ENCODE measurements around the gene ASAP2.

Gene ASAP2

DNA sequence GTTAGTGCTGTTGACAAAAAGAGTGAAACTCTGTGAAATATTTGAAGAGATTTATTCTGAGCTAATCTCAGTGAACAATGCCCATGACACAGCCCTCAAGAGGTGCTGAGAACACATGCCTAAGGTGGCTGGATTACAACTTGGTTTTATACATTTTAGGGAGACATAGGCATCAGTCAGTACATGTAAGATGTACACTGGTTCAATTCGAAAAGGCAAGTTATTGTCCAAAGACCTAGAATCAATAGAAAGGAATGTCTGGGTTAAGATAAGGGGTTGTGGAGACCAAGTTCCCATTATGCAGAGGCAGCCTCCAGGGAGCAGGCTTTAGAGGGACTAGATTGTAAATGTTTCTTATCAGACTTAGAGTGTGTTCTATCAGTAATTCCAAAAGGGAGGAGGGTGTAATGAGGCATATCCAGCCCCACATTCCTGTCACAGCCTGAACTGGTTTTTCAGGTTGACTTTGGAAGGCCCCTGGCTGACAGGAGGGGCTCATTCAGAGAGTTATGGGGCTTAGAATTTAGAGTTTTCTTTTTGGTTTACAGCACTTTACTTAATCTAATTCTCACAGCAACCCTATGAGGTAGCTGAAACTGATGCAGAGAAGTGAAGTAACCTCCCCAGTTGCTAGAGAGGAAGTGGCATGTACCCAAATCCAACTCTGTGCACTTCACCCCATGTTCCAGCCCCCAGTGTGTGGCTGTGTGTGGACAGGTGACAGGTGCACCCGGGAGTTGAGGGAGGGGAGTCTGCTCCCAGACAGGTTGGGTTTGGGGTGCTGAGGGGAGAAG lies 28.3 kb upstream of the ASAP2 start:
- no peak overlapping the region for H3K23ac ChIP-seq (ENCODE audit: low read depth, low read length, poor library complexity)
- H2AFZ ChIP-seq (ENCODE audit: low read length): peak overlapping the region; percentile 84
- no peak overlapping the region for H3K18ac ChIP-seq (ENCODE audit: low read length)
- no peak overlapping the region for H2BK15ac ChIP-seq (ENCODE audit: low read length)
- no peak overlapping the region for H3K14ac ChIP-seq (ENCODE audit: low read length)
- no peak overlapping the region for H3K4me2 ChIP-seq (ENCODE audit: insufficient read depth, low read length, poor library complexity, severe bottlenecking)
- no peak overlapping the region for H4K91ac ChIP-seq (ENCODE audit: low read depth, low read length, poor library complexity)
- H3K4ac ChIP-seq (ENCODE audit: low read length): no peak overlapping the region
- DNase-seq (ENCODE audit: low spot score): no peak
- no peaks in the 10 kb centered on the region for H3K79me1 ChIP-seq (ENCODE audit: low read depth, low read length)
- no peaks in the 10 kb centered on the region for H3K36me3 ChIP-seq (replicated peaks in 1 of 2; ENCODE audit: control insufficient read depth in 2 of 2, insufficient read depth in 2 of 2, low read length in 2 of 2)
- no peak overlapping the region for H3K4me3 ChIP-seq (ENCODE audit: low read length in 2 of 2)
- peaks cover 0 to 7% (median 0%) of the 10 kb centered on the region in 3 experiments for H3K27me3 ChIP-seq (ENCODE audit: control insufficient read depth in 3 of 3, insufficient read depth in 3 of 3, low read depth in 1 of 3, low read length in 3 of 3)
- WGBS, 2 donors (ENCODE audit: extremely low coverage in 2 of 2, insufficient read length in 2 of 2, insufficient replicate concordance in 1 of 2): no CpG with 5 or more reads among the region's 2 CpGs
- no peak overlapping the region for H2AK5ac ChIP-seq (ENCODE audit: low read depth, low read length)
- H3K9ac ChIP-seq (ENCODE audit: low read depth, low read length, poor library complexity): no peak overlapping the region
- no peak overlapping the region for H2BK120ac ChIP-seq (ENCODE audit: low read depth, low read length)
- no peaks in the 10 kb centered on the region for H3K9me3 ChIP-seq (replicated peaks in 1 of 2; ENCODE audit: control insufficient read depth in 2 of 2, insufficient read depth in 1 of 2, low read depth in 1 of 2, low read length in 2 of 2)
- no peak overlapping the region for H2BK5ac ChIP-seq (ENCODE audit: low read length)
- H3K27ac ChIP-seq (replicated peaks; ENCODE audit: low read length): no peak overlapping the region
- peaks cover 5 to 17% of the 10 kb centered on the region in 2 donors for H3K4me1 ChIP-seq (ENCODE audit: control insufficient read depth in 2 of 2, insufficient read depth in 1 of 2, low read depth in 1 of 2, low read length in 2 of 2)
- H4K8ac ChIP-seq (ENCODE audit: low read depth, low read length): no peak overlapping the region
- H2BK12ac ChIP-seq (ENCODE audit: low read length): no peak overlapping the region

DNA sequence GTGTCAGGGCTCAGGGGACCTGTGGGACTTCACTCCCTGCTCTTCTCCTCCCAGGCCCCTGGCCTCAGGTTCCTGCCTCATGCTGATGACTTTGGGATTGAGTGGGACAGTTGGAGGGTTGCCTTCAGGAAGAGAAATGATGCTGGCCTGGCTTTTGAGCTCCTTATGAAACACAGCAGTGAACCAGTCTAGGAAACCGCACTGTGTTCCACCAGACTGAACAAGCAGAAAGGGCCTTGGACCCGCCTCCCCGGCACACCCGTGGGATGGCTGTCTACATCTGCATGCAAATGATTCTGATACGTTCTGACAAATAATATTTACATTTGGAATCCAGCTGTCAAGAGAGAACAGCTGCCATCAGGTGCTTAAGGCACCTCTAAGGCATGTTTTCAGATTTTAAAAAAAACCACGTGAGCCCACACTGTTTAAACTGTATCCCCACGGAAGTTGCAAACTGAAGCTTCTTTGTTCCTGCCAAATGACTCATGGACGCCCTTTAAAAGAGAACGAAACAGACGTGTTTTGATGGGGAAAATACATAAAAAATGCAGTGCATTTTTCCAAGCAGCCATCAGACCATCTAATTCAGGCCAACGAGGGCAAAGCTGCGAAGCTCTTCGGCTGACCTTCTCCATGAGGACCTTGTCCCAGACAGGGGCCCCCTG lies 27.6 kb upstream of the ASAP2 start:
- Histone ChIP-seq H2AK5ac (ENCODE audit: low read depth, low read length) (no peak overlapping the region), H3K4me1 (ENCODE audit: control insufficient read depth in 2 of 2, insufficient read depth in 1 of 2, low read depth in 1 of 2, low read length in 2 of 2) (peaks cover 5 to 17% of the 10 kb centered on the region in 2 donors), H4K8ac (ENCODE audit: low read depth, low read length) (no peak overlapping the region), H3K27me3 (ENCODE audit: control insufficient read depth in 3 of 3, insufficient read depth in 3 of 3, low read depth in 1 of 3, low read length in 3 of 3) (peaks cover 0 to 7% (median 0%) of the 10 kb centered on the region in 3 experiments), H3K9ac (ENCODE audit: low read depth, low read length, poor library complexity) (no peak overlapping the region), H4K91ac (ENCODE audit: low read depth, low read length, poor library complexity) (no peak overlapping the region), H2AFZ (ENCODE audit: low read length) (peak overlapping the region; percentile 84), H2BK12ac (ENCODE audit: low read length) (no peak overlapping the region), H3K23ac (ENCODE audit: low read depth, low read length, poor library complexity) (no peak overlapping the region), H3K14ac (ENCODE audit: low read length) (no peak overlapping the region), H3K36me3 (replicated peaks in 1 of 2; ENCODE audit: control insufficient read depth in 2 of 2, insufficient read depth in 2 of 2, low read length in 2 of 2) (no peaks in the 10 kb centered on the region), H3K4me3 (ENCODE audit: low read length in 2 of 2) (peak overlapping the region in 1 of 2 donors; percentile 25), H2BK120ac (ENCODE audit: low read depth, low read length) (no peak overlapping the region), H2BK15ac (ENCODE audit: low read length) (no peak overlapping the region), H3K18ac (ENCODE audit: low read length) (no peak overlapping the region), H3K79me1 (ENCODE audit: low read depth, low read length) (no peaks in the 10 kb centered on the region), H3K9me3 (replicated peaks in 1 of 2; ENCODE audit: control insufficient read depth in 2 of 2, insufficient read depth in 1 of 2, low read depth in 1 of 2, low read length in 2 of 2) (no peaks in the 10 kb centered on the region), H3K4ac (ENCODE audit: low read length) (no peak overlapping the region), H3K27ac (replicated peaks; ENCODE audit: low read length) (no peak overlapping the region), H2BK5ac (ENCODE audit: low read length) (no peak overlapping the region), H3K4me2 (ENCODE audit: insufficient read depth, low read length, poor library complexity, severe bottlenecking) (no peak overlapping the region)
- DNase-seq (ENCODE audit: low spot score): no peak
- no CpG with 5 or more reads among the region's 13 CpGs for WGBS, 2 donors (ENCODE audit: extremely low coverage in 2 of 2, insufficient read length in 2 of 2, insufficient replicate concordance in 1 of 2)

DNA sequence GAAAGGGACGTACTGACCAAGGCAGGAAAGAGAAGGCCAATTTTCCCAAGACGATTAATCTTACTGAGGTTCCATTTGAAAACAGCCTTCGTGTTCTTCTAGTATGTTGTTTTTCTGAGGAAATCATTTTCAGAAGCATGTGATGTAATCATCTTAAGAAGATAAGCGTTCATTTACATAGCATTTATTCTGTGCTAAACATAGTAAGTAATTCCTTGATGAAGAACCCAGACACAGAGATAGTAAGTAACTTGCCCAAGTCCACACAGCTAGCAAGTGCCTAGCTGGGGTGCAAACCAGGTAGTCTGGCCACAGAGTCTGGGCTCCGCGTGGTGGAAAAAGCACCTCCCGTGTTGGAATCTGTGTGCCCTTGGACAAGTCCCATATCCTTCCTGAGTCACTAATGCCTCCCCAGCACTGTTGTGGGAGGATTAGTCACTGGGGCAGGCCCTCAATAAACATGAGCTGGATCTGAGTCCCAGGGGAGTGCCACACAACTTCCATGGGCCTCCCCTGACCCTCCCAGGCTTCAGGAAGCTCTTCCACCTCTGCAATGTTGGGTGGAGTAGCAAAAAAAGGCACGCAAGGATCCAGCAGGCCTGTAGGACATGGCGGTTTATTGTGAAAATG lies 26.9 kb upstream of the ASAP2 start:
- no peak overlapping the region for H3K23ac ChIP-seq (ENCODE audit: low read depth, low read length, poor library complexity)
- peak overlapping the region; percentile 84 for H2AFZ ChIP-seq (ENCODE audit: low read length)
- H2BK15ac ChIP-seq (ENCODE audit: low read length): no peak overlapping the region
- H4K91ac ChIP-seq (ENCODE audit: low read depth, low read length, poor library complexity): no peak overlapping the region
- H3K4me2 ChIP-seq (ENCODE audit: insufficient read depth, low read length, poor library complexity, severe bottlenecking): no peak overlapping the region
- no peak overlapping the region for H3K4ac ChIP-seq (ENCODE audit: low read length)
- no CpG with 5 or more reads among the region's 9 CpGs for WGBS, 2 donors (ENCODE audit: extremely low coverage in 2 of 2, insufficient read length in 2 of 2, insufficient replicate concordance in 1 of 2)
- H3K36me3 ChIP-seq (replicated peaks in 1 of 2; ENCODE audit: control insufficient read depth in 2 of 2, insufficient read depth in 2 of 2, low read length in 2 of 2): no peaks in the 10 kb centered on the region
- no peak overlapping the region for H3K9ac ChIP-seq (ENCODE audit: low read depth, low read length, poor library complexity)
- H2BK120ac ChIP-seq (ENCODE audit: low read depth, low read length): no peak overlapping the region
- H2AK5ac ChIP-seq (ENCODE audit: low read depth, low read length): peak overlapping the region; percentile 76
- peaks cover 0 to 7% (median 0%) of the 10 kb centered on the region in 3 experiments for H3K27me3 ChIP-seq (ENCODE audit: control insufficient read depth in 3 of 3, insufficient read depth in 3 of 3, low read depth in 1 of 3, low read length in 3 of 3)
- peak overlapping the region; percentile 62 for H2BK5ac ChIP-seq (ENCODE audit: low read length)
- no peak overlapping the region for H4K8ac ChIP-seq (ENCODE audit: low read depth, low read length)
- H3K14ac ChIP-seq (ENCODE audit: low read length): peak overlapping the region; percentile 42
- H3K79me1 ChIP-seq (ENCODE audit: low read depth, low read length): no peaks in the 10 kb centered on the region
- H3K9me3 ChIP-seq (replicated peaks in 1 of 2; ENCODE audit: control insufficient read depth in 2 of 2, insufficient read depth in 1 of 2, low read depth in 1 of 2, low read length in 2 of 2): no peaks in the 10 kb centered on the region
- DNase-seq (ENCODE audit: low spot score): no peak
- no peak overlapping the region for H3K27ac ChIP-seq (replicated peaks; ENCODE audit: low read length)
- no peak overlapping the region for H2BK12ac ChIP-seq (ENCODE audit: low read length)
- no peak overlapping the region for H3K4me3 ChIP-seq (ENCODE audit: low read length in 2 of 2)
- no peak overlapping the region for H3K18ac ChIP-seq (ENCODE audit: low read length)
- peaks cover 5 to 17% of the 10 kb centered on the region in 2 donors for H3K4me1 ChIP-seq (ENCODE audit: control insufficient read depth in 2 of 2, insufficient read depth in 1 of 2, low read depth in 1 of 2, low read length in 2 of 2)

DNA sequence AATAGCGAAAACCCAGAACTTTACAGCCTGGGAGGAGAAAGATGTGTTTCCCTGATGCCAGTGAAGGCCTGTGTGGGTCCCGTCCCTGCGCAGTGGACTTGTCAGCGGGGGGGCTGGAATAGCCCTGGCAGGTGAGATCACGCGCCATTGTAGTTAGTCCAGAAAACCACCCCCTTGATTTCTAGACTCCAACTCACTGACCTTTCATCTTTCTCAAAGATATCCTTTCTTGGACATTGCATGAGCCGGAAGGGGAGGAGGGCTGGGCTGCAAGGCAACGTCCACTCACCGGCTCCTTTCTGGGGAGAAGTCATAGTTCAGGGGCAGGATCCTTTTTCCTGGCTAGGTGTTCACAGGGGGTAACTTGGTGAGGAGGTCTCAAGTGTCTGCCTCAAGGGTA lies 22.3 kb upstream of the ASAP2 start:
- H3K23ac ChIP-seq (ENCODE audit: low read depth, low read length, poor library complexity): no peak overlapping the region
- H3K4me3 ChIP-seq (ENCODE audit: low read length in 2 of 2): no peak overlapping the region
- H2BK12ac ChIP-seq (ENCODE audit: low read length): no peak overlapping the region
- no peaks in the 10 kb centered on the region for H3K36me3 ChIP-seq (replicated peaks in 1 of 2; ENCODE audit: control insufficient read depth in 2 of 2, insufficient read depth in 2 of 2, low read length in 2 of 2)
- H3K9me3 ChIP-seq (replicated peaks in 1 of 2; ENCODE audit: control insufficient read depth in 2 of 2, insufficient read depth in 1 of 2, low read depth in 1 of 2, low read length in 2 of 2): no peaks in the 10 kb centered on the region
- H4K8ac ChIP-seq (ENCODE audit: low read depth, low read length): no peak overlapping the region
- no peak overlapping the region for H2BK15ac ChIP-seq (ENCODE audit: low read length)
- H3K27ac ChIP-seq (replicated peaks; ENCODE audit: low read length): no peak overlapping the region
- H2BK120ac ChIP-seq (ENCODE audit: low read depth, low read length): no peak overlapping the region
- H3K4ac ChIP-seq (ENCODE audit: low read length): no peak overlapping the region
- WGBS, 2 donors (ENCODE audit: extremely low coverage in 2 of 2, insufficient read length in 2 of 2, insufficient replicate concordance in 1 of 2): no CpG with 5 or more reads among the region's 9 CpGs
- H3K27me3 ChIP-seq (ENCODE audit: control insufficient read depth in 3 of 3, insufficient read depth in 3 of 3, low read depth in 1 of 3, low read length in 3 of 3): peaks cover 0 to 7% (median 0%) of the 10 kb centered on the region in 3 experiments
- DNase-seq (ENCODE audit: low spot score): no peak
- H3K4me2 ChIP-seq (ENCODE audit: insufficient read depth, low read length, poor library complexity, severe bottlenecking): no peak overlapping the region
- no peaks in the 10 kb centered on the region for H3K79me1 ChIP-seq (ENCODE audit: low read depth, low read length)
- H3K14ac ChIP-seq (ENCODE audit: low read length): no peak overlapping the region
- H2AFZ ChIP-seq (ENCODE audit: low read length): no peak overlapping the region
- H3K9ac ChIP-seq (ENCODE audit: low read depth, low read length, poor library complexity): no peak overlapping the region
- H3K4me1 ChIP-seq (ENCODE audit: control insufficient read depth in 2 of 2, insufficient read depth in 1 of 2, low read depth in 1 of 2, low read length in 2 of 2): peaks cover 0 to 2% of the 10 kb centered on the region in 2 donors
- H4K91ac ChIP-seq (ENCODE audit: low read depth, low read length, poor library complexity): no peak overlapping the region
- no peak overlapping the region for H2BK5ac ChIP-seq (ENCODE audit: low read length)
- H3K18ac ChIP-seq (ENCODE audit: low read length): no peak overlapping the region
- no peak overlapping the region for H2AK5ac ChIP-seq (ENCODE audit: low read depth, low read length)
